Cerebellar cortex (tissue), 1 donor: ENCODE data around the gene BDH1.
"Not testable (repeated sequence)": the region's sequence is repeated elsewhere in the genome, so short reads cannot be mapped to it uniquely, and the experiment has no call there.

ENCODE experiments used
- DNase-seq: peaks from one replicate; pipeline ENCODE4 v3.0.0-alpha.2; 2015; ENCODE audit warnings: low spot score

The BDH1 gene

GRCh38 chr3:197520311-197521276 lies 35.2 kb downstream of the BDH1 start:
- peak; percentile 63 for DNase-seq

- DNase-seq, result no peak
Measured at GRCh38 chr3:197519801-197520211, 36.0 kb downstream of the BDH1 start.

- DNase-seq, result no peak
Measured at GRCh38 chr3:197518881-197519421, 36.8 kb downstream of the BDH1 start.

GRCh38 chr3:197517922-197518683 lies 37.7 kb downstream of the BDH1 start:
- not testable (repeated sequence) for DNase-seq

GRCh38 chr3:197516890-197517606 lies 38.7 kb downstream of the BDH1 start:
- not testable (repeated sequence) for DNase-seq

GRCh38 chr3:197516517-197516889 lies 39.3 kb downstream of the BDH1 start:
- no peak for DNase-seq

- DNase-seq, result no peak
Measured at GRCh38 chr3:197514786-197515355, 40.9 kb downstream of the BDH1 start.

- DNase-seq, result no peak
Measured at GRCh38 chr3:197513953-197514785, 41.6 kb downstream of the BDH1 start.

- DNase-seq, result no peak
Measured at GRCh38 chr3:197512691-197513571, 42.8 kb downstream of the BDH1 start.

GRCh38 chr3:197511853-197512635 lies 43.7 kb downstream of the BDH1 start:
- no peak for DNase-seq

GRCh38 chr3:197511130-197511529 lies 44.6 kb downstream of the BDH1 start:
- no peak for DNase-seq

GRCh38 chr3:197510642-197511018 lies 45.1 kb downstream of the BDH1 start:
- DNase-seq, result no peak

GRCh38 chr3:197508924-197509775 lies 46.6 kb downstream of the BDH1 start:
- DNase-seq, result no peak

GRCh38 chr3:197508461-197508860 lies 47.3 kb downstream of the BDH1 start:
- peak; percentile 92 for DNase-seq

GRCh38 chr3:197508051-197508451 lies 47.7 kb downstream of the BDH1 start:
- DNase-seq, result peak; percentile 98

GRCh38 chr3:197507541-197507940 lies 48.2 kb downstream of the BDH1 start:
- DNase-seq, result no peak

GRCh38 chr3:197507081-197507480 lies 48.7 kb downstream of the BDH1 start:
- no peak for DNase-seq
